ENCODE measurements around the gene SLC39A3. TPM values are rescaled to one million over a fixed set of nuclear protein-coding genes. Genes with fewer than 3 reads are reported as not detected.
"Not testable (repeated sequence)": the region's sequence is repeated elsewhere in the genome, so short reads cannot be mapped to it uniquely, and the experiment has no call there.

The SLC39A3 gene
- total and polyA plus RNA-seq, 2 of the 8 experiments (the other 6 are each of a cell fraction or from before 2014, with no cell fraction given), result 33.0 to 52.9 TPM

- H3K27me3 ChIP-seq (replicated peaks in 1 of 4; ENCODE audit: control insufficient read depth in 3 of 4, extremely low read depth in 1 of 4, insufficient read depth in 3 of 4, low read length in 3 of 4); H3K4me3 ChIP-seq (ENCODE audit: extremely low read depth in 1 of 4, insufficient read depth in 2 of 4, low read depth in 3 of 4, low read length in 4 of 4); H3K79me1 ChIP-seq (ENCODE audit: low read depth, low read length); H3K18ac ChIP-seq (ENCODE audit: extremely low read depth, low read length); H2BK12ac ChIP-seq (ENCODE audit: low read depth, low read length); H2BK5ac ChIP-seq (ENCODE audit: low read depth, low read length); H4K91ac ChIP-seq (replicated peaks; ENCODE audit: insufficient read length, low read length); CTCF ChIA-PET (ENCODE audit: partially characterized antibody); H3K14ac ChIP-seq (ENCODE audit: insufficient read length); H3K79me2 ChIP-seq (ENCODE audit: control insufficient read depth in 1 of 2, insufficient read depth in 2 of 2, low read length in 2 of 2); H3K4me2 ChIP-seq (ENCODE audit: insufficient read depth in 1 of 2, low read depth in 2 of 2, low read length in 2 of 2); H2AK5ac ChIP-seq (ENCODE audit: low read depth, low read length); H4K8ac ChIP-seq (ENCODE audit: extremely low read depth, insufficient read depth, low read length); FAIRE-seq; H2BK120ac ChIP-seq (replicated peaks; ENCODE audit: low read depth, low read length); H4K5ac ChIP-seq (ENCODE audit: insufficient read length, low read depth, low read length); H3K56ac ChIP-seq (replicated peaks; ENCODE audit: insufficient read length, low read depth, low read length); H3K23ac ChIP-seq (ENCODE audit: insufficient read length); DNase-seq (ENCODE audit: low read depth in 1 of 2, low spot score in 2 of 2); H2BK20ac ChIP-seq (ENCODE audit: low read length); H3K27ac ChIP-seq (ENCODE audit: low read depth, low read length); H4K20me1 ChIP-seq (replicated peaks in 1 of 2; ENCODE audit: control insufficient read depth in 1 of 2, insufficient read depth in 2 of 2, low read length in 2 of 2); H3K4me1 ChIP-seq (replicated peaks in 1 of 4; ENCODE audit: control insufficient read depth in 3 of 4, insufficient read depth in 4 of 4, low read length in 3 of 4); H3K23me2 ChIP-seq (ENCODE audit: low read depth, low read length); H3K9ac ChIP-seq (replicated peaks in 1 of 4; ENCODE audit: extremely low read depth in 1 of 4, low read depth in 3 of 4, low read length in 3 of 4); H2AFZ ChIP-seq (ENCODE audit: low read length); H2BK15ac ChIP-seq (ENCODE audit: low read length); H3K4ac ChIP-seq (replicated peaks; ENCODE audit: insufficient read length, low read depth, low read length): not testable (repeated sequence)
- POLR2A ChIA-PET (ENCODE audit: partially characterized antibody), result interaction anchor here (0.6 kb wide), 1 partner anchor 15 kb away, joined by 3 read pairs; no protein-coding TSS in a partner anchor
- 83% methylated on average over 1 of the region's 1 CpG; no CpG with 5 or more reads in 1 of the 2 experiments for WGBS, 2 experiments (ENCODE audit: extremely low coverage in 1 of 2, insufficient coverage in 1 of 2, insufficient read length in 1 of 2, insufficient replicate concordance in 2 of 2, low coverage in 1 of 2, low lambda C conversion rate in 2 of 2, missing lambda C conversion rate in 1 of 2)
- Histone ChIP-seq H3K36me3 (ENCODE audit: control insufficient read depth in 2 of 4, insufficient read depth in 4 of 4, low read length in 3 of 4) (peaks cover 0 to 17% (median 0%) of the 10 kb centered on the region in 4 experiments; a peak in 1 of 8 replicates), H3K9me3 (ENCODE audit: insufficient read depth in 2 of 2, low read depth in 1 of 2, low read length in 1 of 2) (peaks cover 9 to 17% of the 10 kb centered on the region in 2 experiments; a peak in 3 of 4 replicates)
These were observed 25.7 kb downstream of the SLC39A3 start for GRCh38 chr19:2714102-2714501.

- FAIRE-seq; H3K79me1 ChIP-seq (ENCODE audit: low read depth, low read length); H3K18ac ChIP-seq (ENCODE audit: extremely low read depth, low read length); H3K4me3 ChIP-seq (ENCODE audit: extremely low read depth in 1 of 4, insufficient read depth in 2 of 4, low read depth in 3 of 4, low read length in 4 of 4); H4K5ac ChIP-seq (ENCODE audit: insufficient read length, low read depth, low read length); DNase-seq (ENCODE audit: low read depth in 1 of 2, low spot score in 2 of 2); H3K4me2 ChIP-seq (ENCODE audit: insufficient read depth in 1 of 2, low read depth in 2 of 2, low read length in 2 of 2); H2AFZ ChIP-seq (ENCODE audit: low read length); CTCF ChIA-PET (ENCODE audit: partially characterized antibody); H2BK120ac ChIP-seq (replicated peaks; ENCODE audit: low read depth, low read length); H3K79me2 ChIP-seq (ENCODE audit: control insufficient read depth in 1 of 2, insufficient read depth in 2 of 2, low read length in 2 of 2); H3K23ac ChIP-seq (ENCODE audit: insufficient read length); H2BK12ac ChIP-seq (ENCODE audit: low read depth, low read length); H3K4me1 ChIP-seq (replicated peaks in 1 of 4; ENCODE audit: control insufficient read depth in 3 of 4, insufficient read depth in 4 of 4, low read length in 3 of 4); H2BK5ac ChIP-seq (ENCODE audit: low read depth, low read length); H3K14ac ChIP-seq (ENCODE audit: insufficient read length); H4K20me1 ChIP-seq (replicated peaks in 1 of 2; ENCODE audit: control insufficient read depth in 1 of 2, insufficient read depth in 2 of 2, low read length in 2 of 2); H3K23me2 ChIP-seq (ENCODE audit: low read depth, low read length); H3K56ac ChIP-seq (replicated peaks; ENCODE audit: insufficient read length, low read depth, low read length); H4K91ac ChIP-seq (replicated peaks; ENCODE audit: insufficient read length, low read length); H2BK15ac ChIP-seq (ENCODE audit: low read length); POLR2A ChIA-PET (ENCODE audit: partially characterized antibody); H3K27me3 ChIP-seq (replicated peaks in 1 of 4; ENCODE audit: control insufficient read depth in 3 of 4, extremely low read depth in 1 of 4, insufficient read depth in 3 of 4, low read length in 3 of 4); H2AK5ac ChIP-seq (ENCODE audit: low read depth, low read length); H3K27ac ChIP-seq (ENCODE audit: low read depth, low read length); H2BK20ac ChIP-seq (ENCODE audit: low read length); H3K4ac ChIP-seq (replicated peaks; ENCODE audit: insufficient read length, low read depth, low read length); H4K8ac ChIP-seq (ENCODE audit: extremely low read depth, insufficient read depth, low read length); H3K9ac ChIP-seq (replicated peaks in 1 of 4; ENCODE audit: extremely low read depth in 1 of 4, low read depth in 3 of 4, low read length in 3 of 4): not testable (repeated sequence)
- 92 to 100% methylated on average over 3 of the region's 3 CpGs for WGBS, 2 experiments (ENCODE audit: extremely low coverage in 1 of 2, insufficient coverage in 1 of 2, insufficient read length in 1 of 2, insufficient replicate concordance in 2 of 2, low coverage in 1 of 2, low lambda C conversion rate in 2 of 2, missing lambda C conversion rate in 1 of 2)
- H3K36me3 ChIP-seq (ENCODE audit: control insufficient read depth in 2 of 4, insufficient read depth in 4 of 4, low read length in 3 of 4), result peaks cover 0 to 17% (median 0%) of the 10 kb centered on the region in 4 experiments; a peak in 1 of 8 replicates
- peaks cover 9 to 17% of the 10 kb centered on the region in 2 experiments; a peak in 3 of 4 replicates for H3K9me3 ChIP-seq (ENCODE audit: insufficient read depth in 2 of 2, low read depth in 1 of 2, low read length in 1 of 2)
These were observed 26.6 kb downstream of the SLC39A3 start for GRCh38 chr19:2713170-2713569.

Data from H1 (cell line).